Heart left ventricle (tissue), 16 donors: ENCODE measurements around the gene UBE2M. TPM values are rescaled to one million over a fixed set of nuclear protein-coding genes. Genes with fewer than 3 reads are reported as not detected.

ENCODE experiments used
- ATAC-seq, 4 donors: fragments of 200-7000 bp; cut with Tn5 transposase; one replicate each; pipeline ENCODE4 v1.9.1; 2020 to 2022; ENCODE audit warnings: moderate library complexity in 4 of 4, mild to moderate bottlenecking in 3 of 4, moderate number of reproducible peaks in 1 of 4
- DNase-seq, 5 donors: peaks; one replicate each; pipeline ENCODE4 v3.0.0-alpha.2; 2020
- H3K27ac ChIP-seq, 12 donors: fragments of 200-600 bp; sonication (generic) in 4 of 12; one replicate each; pipeline versions ENCODE4 v1.5.0 to v1.8.0; 2016 to 2022; ENCODE audit warnings: mild to moderate bottlenecking in 2 of 12
- H3K27me3 ChIP-seq, 9 donors: fragments of 200-600 bp; sonication (generic) in 2 of 9; one replicate each; pipeline versions ENCODE4 v1.5.1 to v1.8.0; 2016 to 2022; ENCODE audit warnings: mild to moderate bottlenecking in 3 of 9
- H3K36me3 ChIP-seq, 9 donors: fragments of 200-600 bp; sonication (generic) in 2 of 9; one replicate each; pipeline versions ENCODE4 v1.5.0 to v1.8.0; 2018 to 2022; ENCODE audit warnings: mild to moderate bottlenecking in 2 of 9
- H3K4me1 ChIP-seq, 12 donors: fragments of 200-600 bp; sonication (generic) in 4 of 12; one replicate each; pipeline versions ENCODE4 v1.5.0 to v1.8.0; 2016 to 2022; ENCODE audit warnings: mild to moderate bottlenecking in 3 of 12
- H3K4me3 ChIP-seq, 12 donors: fragments of 200-600 bp; sonication (generic) in 4 of 12; one replicate each; pipeline versions ENCODE4 v1.5.0 to v1.8.0; 2017 to 2022; ENCODE audit warnings: mild to moderate bottlenecking in 9 of 12, moderate library complexity in 4 of 12
- H3K9me3 ChIP-seq, 12 donors: fragments of 200-600 bp; sonication (generic) in 4 of 12; one replicate each; pipeline versions ENCODE4 v1.5.0 to v1.8.0; 2016 to 2022; ENCODE audit warnings: mild to moderate bottlenecking in 1 of 12
- CTCF ChIP-seq, 12 donors: fragments of 200-600 bp; sonication (generic) in 4 of 12; IDR thresholded peaks; one replicate each; pipeline versions ENCODE4 v1.5.0 to v1.8.0; 2018 to 2022; ENCODE audit warnings: antibody characterized with exemption in 12 of 12, mild to moderate bottlenecking in 5 of 12
- POLR2A ChIP-seq, 2 donors: fragments of 450-650 bp; IDR thresholded peaks; one replicate each; pipeline ENCODE4 v1.6.1; 2017; ENCODE audit warnings: antibody characterized with exemption in 2 of 2, mild to moderate bottlenecking in 2 of 2, moderate library complexity in 2 of 2
- WGBS, 4 donors: extraction: QIAGEN DNeasy Blood & Tissue Kit in 2 of 4; methylation state at CpG; one replicate each; pipeline versions ENCODE4 v1.1.5 to v1.1.7; 2013 to 2018; 5-methylcytosine and 5-hydroxymethylcytosine counted together
- intact Hi-C, 10 donors: fragments of 100-400 bp; cut with DNase I; formaldehyde crosslinking; loops; one replicate each; pipeline versions ENCODE4 v1.11.1 to v1.14.2; 2022
- polyA plus RNA-seq, 2 donors: library from polyadenylated mRNA; stranded (reverse); fragments of 200-250 nt; gene quantifications; one replicate each; pipeline ENCODE4 v1.2.3, GENCODE V29; 2013
- total RNA-seq, 9 donors: library from RNA; depleted of rRNA in 2 of 9; stranded (reverse); fragments of >200 nt in 2 of 9; fragmentation: NEBNext Ultra II Directional in 3 of 9; extraction: Animal tissue kit (Norgen Biotek cat#: 25700) in 3 of 9; gene quantifications; one replicate each; pipeline versions ENCODE4 v1.1.0 to v1.2.4, GENCODE V29; 2016 to 2023
- donor health status: ischemic (EF 13 %, LVEDD 7.1; RV severe dilation, severe dysfunction).
- donor health status: healthy with polysubstance abuse.
- donor health status: DM: no; HTN: yes; CAD: no.
- donor health status: DM: no; HTN: no; CAD: no.
- donor health status: ischemic (EF 25% LVEDD 6.9; RV normal size, moderate dysfunction).
- donor health status: ischemic (EF 25% LVEDD 5.7; RV mildly dilated, moderate dysfunction).
- donor health status: healthy.
- donor health status: DM: yes; HTN: yes; CAD: no.
- donor health status: ischemic (EF 35%, LVEDD 5.7; RV mildly dilated, moderate dysfunction).
- donor health status: nonischemic (EF 11% LVEDD 7.7; RV severe dilation, severe dysfunction).
- donor health status: DM: yes; HTN: yes; CAD: no.
- donor health status: PGD.
- donor health status: ischemic (EF 29% LVEDD 5.4; RV normal size, mild dysfunction).
- donor health status: nonischemic (EF 23%, LVEDD 6.1; RV moderate dilation, normal function).

UBE2M gene
- total and polyA plus RNA-seq, 11 donors = 35.3 to 139 (median 114) TPM

GRCh38 chr19:58549664-58550361 is 8.6 kb downstream of the UBE2M start:
- Histone ChIP-seq H3K27ac (no peak overlapping the region), H3K4me3 (no peak overlapping the region), H3K27me3 (no peaks in the 10 kb centered on the region), H3K9me3 (no peaks in the 10 kb centered on the region), H3K36me3 (peaks cover 0 to 82% (median 69%) of the 10 kb centered on the region in 9 donors), H3K4me1 (peaks cover 16 to 42% (median 33%) of the 10 kb centered on the region in 12 donors)
- DNase-seq (no peak), ATAC-seq (no peak)
- intact Hi-C loops = no loop called here
- TF ChIP-seq CTCF (IDR thresholded peaks at IDR 0.05) (no peak), POLR2A (IDR thresholded peaks at IDR 0.05) (no peak)
- WGBS, 4 donors = 81 to 90% (median 87%) methylated on average over 8 to 11 of the region's 11 CpGs

GRCh38 chr19:58548859-58549663 is 9.3 kb downstream of the UBE2M start:
- ATAC-seq (no peak), DNase-seq (peak in 1 of 5 donors; percentile 27)
- Histone ChIP-seq H3K9me3 (no peaks in the 10 kb centered on the region), H3K27me3 (no peaks in the 10 kb centered on the region), H3K4me1 (peaks cover 15 to 36% (median 28%) of the 10 kb centered on the region in 12 donors), H3K27ac (no peak overlapping the region), H3K4me3 (no peak overlapping the region), H3K36me3 (peaks cover 0 to 82% (median 69%) of the 10 kb centered on the region in 9 donors)
- TF ChIP-seq POLR2A (IDR thresholded peaks at IDR 0.05) = no peak
- TF ChIP-seq CTCF (IDR thresholded peaks at IDR 0.05) = no peak
- 90 to 93% (median 92%) methylated on average over 19 to 20 of the region's 20 CpGs for WGBS, 4 donors
- intact Hi-C loops = no loop called here

GRCh38 chr19:58547323-58548312 is 10.8 kb downstream of the UBE2M start:
- Histone ChIP-seq H3K27ac (no peak overlapping the region), H3K4me1 (peaks cover 12 to 36% (median 25%) of the 10 kb centered on the region in 12 donors), H3K36me3 (peaks cover 0 to 70% (median 61%) of the 10 kb centered on the region in 9 donors), H3K9me3 (no peaks in the 10 kb centered on the region), H3K27me3 (no peaks in the 10 kb centered on the region), H3K4me3 (peak overlapping the region in 1 of 12 donors; percentile 12)
- TF ChIP-seq POLR2A (IDR thresholded peaks at IDR 0.05) = no peak
- TF ChIP-seq CTCF (IDR thresholded peaks at IDR 0.05) = no peak
- ATAC-seq (no peak), DNase-seq (peak in 1 of 5 donors; percentile 17)
- WGBS, 4 donors = 86 to 91% (median 88%) methylated on average over 15 to 18 of the region's 18 CpGs
- intact Hi-C loops = no loop called here
